Sigmoid colon (tissue), 7 donors: Measurements from ENCODE around the gene SHISA8. TPM values are rescaled to one million over a fixed set of nuclear protein-coding genes. Genes with fewer than 3 reads are reported as not detected.

Experiments used
- DNase-seq: peaks from one replicate; pipeline ENCODE4 v3.0.0-alpha.2; 2019
- H3K27ac ChIP-seq, 4 donors: fragments of 200-600 bp; sonication (generic); one replicate each; pipeline ENCODE4 v1.5.1; 2016 to 2019; ENCODE audit warnings: mild to moderate bottlenecking in 1 of 4
- H3K27me3 ChIP-seq, 3 donors: fragments of 200-600 bp; sonication (generic); one replicate each; pipeline ENCODE4 v1.5.1; 2019; ENCODE audit warnings: mild to moderate bottlenecking in 1 of 3
- H3K36me3 ChIP-seq, 4 donors: fragments of 200-600 bp; sonication (generic); one replicate each; pipeline ENCODE4 v1.5.1; 2016 to 2019
- H3K4me1 ChIP-seq, 4 donors: fragments of 200-600 bp; sonication (generic); one replicate each; pipeline ENCODE4 v1.5.1; 2017 to 2019
- H3K4me3 ChIP-seq, 4 donors: fragments of 200-600 bp; sonication (generic); one replicate each; pipeline ENCODE4 v1.5.1; 2017 to 2019; ENCODE audit warnings: mild to moderate bottlenecking in 2 of 4, moderate library complexity in 1 of 4
- H3K9me3 ChIP-seq, 4 donors: fragments of 200-600 bp in 3 of 4; sonication (generic) in 3 of 4; one replicate each; pipeline versions ENCODE4 v1.5.1 to v1.6.1; 2013 to 2019
- EP300 ChIP-seq, 4 donors: sonication (generic); formaldehyde crosslinking; IDR thresholded peaks; one replicate each; pipeline ENCODE4 v1.6.1; 2017; ENCODE audit warnings: antibody characterized with exemption in 4 of 4
- POLR2A ChIP-seq, 2 donors: fragments of 450-650 bp; IDR thresholded peaks; one replicate each; pipeline ENCODE4 v1.6.1; 2016; ENCODE audit warnings: antibody characterized with exemption in 2 of 2, mild to moderate bottlenecking in 2 of 2, moderate library complexity in 2 of 2
- POLR2AphosphoS5 ChIP-seq, 4 donors: sonication (generic); formaldehyde crosslinking; IDR thresholded peaks; one replicate each; pipeline ENCODE4 v1.6.1; 2017; ENCODE audit warnings: antibody characterized with exemption in 4 of 4
- WGBS, 2 donors: extraction: QIAGEN DNeasy Blood & Tissue Kit; methylation state at CpG; one replicate each; pipeline ENCODE4 v1.1.7; 2013; 5-methylcytosine and 5-hydroxymethylcytosine counted together
- intact Hi-C: fragments of 100-400 bp; cut with DNase I; formaldehyde crosslinking; loops from one replicate; pipeline ENCODE4 v1.15.1; 2023
- polyA plus RNA-seq, 3 donors: library from polyadenylated mRNA; stranded (reverse); fragments of 200-250 nt; gene quantifications; one replicate each; pipeline ENCODE4 v1.2.3, GENCODE V29; 2013
- total RNA-seq, 4 donors: library from RNA; depleted of rRNA; stranded (reverse); fragments of >200 nt; gene quantifications; one replicate each; pipeline ENCODE4 v1.1.0, GENCODE V29; 2016
- TF ChIP-seq, protein P1 (sequence below), 4 experiments: fragments of 450-650 bp in 3 of 4; fragments of 200-600 bp in 1 of 4; IDR thresholded peaks; one replicate each; pipeline ENCODE4 v1.5.1; 2016 to 2019; ENCODE audit warnings: antibody characterized with exemption in 4 of 4, mild to moderate bottlenecking in 3 of 4, moderate library complexity in 2 of 4
- donor health status: healthy with polysubstance abuse.
- donor health status: Bipolar disorder and iron deficiency.
- donor health status: healthy.

Gene SHISA8
- total and polyA plus RNA-seq, 7 donors = 0.12 TPM; not detected in 6

DNA sequence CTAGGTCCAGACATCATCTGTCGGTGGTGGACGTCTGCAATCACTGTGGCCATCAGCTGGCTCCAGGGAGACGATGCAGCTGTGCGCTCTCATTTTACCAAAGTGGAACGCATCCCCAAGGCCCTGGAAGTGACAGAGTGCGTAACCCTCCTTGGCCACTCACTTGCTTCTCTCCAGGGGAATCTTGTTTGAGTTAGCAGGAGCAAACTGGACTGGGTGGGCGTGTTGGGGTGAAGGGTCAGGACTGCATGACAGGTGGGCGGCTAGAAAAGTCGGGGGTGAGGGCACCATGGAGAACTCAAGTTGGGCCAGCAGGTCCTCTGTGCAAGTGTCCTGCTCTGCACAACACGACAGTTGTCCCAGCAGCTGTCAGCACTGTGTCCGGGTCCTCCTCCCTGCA lies 16.2 kb downstream of the SHISA8 start:
- 91% methylated on average over 11 of the region's 11 CpGs for WGBS, 2 donors
- intact Hi-C loops = no loop called here
- DNase-seq = no peak
- Histone ChIP-seq H3K9me3 (no peaks in the 10 kb centered on the region), H3K27me3 (no peaks in the 10 kb centered on the region), H3K4me3 (no peak overlapping the region), H3K27ac (no peak overlapping the region), H3K36me3 (peaks cover 10 to 98% (median 52%) of the 10 kb centered on the region in 4 donors), H3K4me1 (no peaks in the 10 kb centered on the region)
- TF ChIP-seq POLR2A (IDR thresholded peaks at IDR 0.05) = no peak
- TF ChIP-seq, protein P1, sequence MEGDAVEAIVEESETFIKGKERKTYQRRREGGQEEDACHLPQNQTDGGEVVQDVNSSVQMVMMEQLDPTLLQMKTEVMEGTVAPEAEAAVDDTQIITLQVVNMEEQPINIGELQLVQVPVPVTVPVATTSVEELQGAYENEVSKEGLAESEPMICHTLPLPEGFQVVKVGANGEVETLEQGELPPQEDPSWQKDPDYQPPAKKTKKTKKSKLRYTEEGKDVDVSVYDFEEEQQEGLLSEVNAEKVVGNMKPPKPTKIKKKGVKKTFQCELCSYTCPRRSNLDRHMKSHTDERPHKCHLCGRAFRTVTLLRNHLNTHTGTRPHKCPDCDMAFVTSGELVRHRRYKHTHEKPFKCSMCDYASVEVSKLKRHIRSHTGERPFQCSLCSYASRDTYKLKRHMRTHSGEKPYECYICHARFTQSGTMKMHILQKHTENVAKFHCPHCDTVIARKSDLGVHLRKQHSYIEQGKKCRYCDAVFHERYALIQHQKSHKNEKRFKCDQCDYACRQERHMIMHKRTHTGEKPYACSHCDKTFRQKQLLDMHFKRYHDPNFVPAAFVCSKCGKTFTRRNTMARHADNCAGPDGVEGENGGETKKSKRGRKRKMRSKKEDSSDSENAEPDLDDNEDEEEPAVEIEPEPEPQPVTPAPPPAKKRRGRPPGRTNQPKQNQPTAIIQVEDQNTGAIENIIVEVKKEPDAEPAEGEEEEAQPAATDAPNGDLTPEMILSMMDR (IDR thresholded peaks at IDR 0.05) = no peak
- no peak for TF ChIP-seq EP300 (IDR thresholded peaks at IDR 0.05)
- no peak for TF ChIP-seq POLR2AphosphoS5 (IDR thresholded peaks at IDR 0.05)

DNA sequence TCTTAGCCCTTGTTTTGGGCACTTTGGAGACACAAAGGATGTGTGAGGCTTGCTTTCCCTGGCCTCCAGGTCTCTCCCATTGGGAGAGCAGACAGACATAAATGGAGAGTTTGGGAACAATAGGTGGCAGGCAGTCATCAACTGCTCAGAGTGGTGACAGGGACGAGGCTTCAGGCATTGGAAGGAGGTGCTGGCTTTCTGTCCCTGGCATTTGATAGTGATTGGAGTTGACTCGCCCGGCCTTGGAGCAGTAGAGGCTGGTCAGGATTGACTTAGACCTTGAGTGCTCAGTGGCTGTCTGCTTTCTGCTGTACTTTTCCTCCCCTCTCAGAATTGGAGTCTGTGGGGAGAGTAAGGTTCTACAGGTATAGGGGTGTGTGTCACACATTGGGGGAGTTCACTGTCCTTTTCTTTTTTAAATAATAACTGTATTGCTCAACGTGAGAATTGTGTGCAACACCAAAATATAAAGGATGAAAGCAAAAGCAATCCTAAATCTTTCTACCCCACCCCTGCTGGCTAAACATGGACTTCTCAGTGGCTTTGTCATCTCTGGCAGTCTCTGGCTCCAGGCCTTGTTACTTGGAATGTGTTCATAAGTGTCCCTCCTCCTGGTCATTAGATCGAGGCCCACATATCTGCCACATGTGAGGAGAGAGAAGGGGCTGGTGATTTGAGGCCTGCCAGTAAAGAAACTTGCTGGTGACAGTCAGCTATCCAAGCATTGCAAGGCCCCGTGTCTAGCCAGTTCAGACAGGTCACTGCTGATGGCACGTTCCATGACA lies 21.1 kb downstream of the SHISA8 start:
- Histone ChIP-seq H3K36me3 (peaks cover 14 to 93% (median 38%) of the 10 kb centered on the region in 4 donors), H3K9me3 (no peaks in the 10 kb centered on the region), H3K4me1 (no peaks in the 10 kb centered on the region), H3K27me3 (no peaks in the 10 kb centered on the region), H3K27ac (no peak overlapping the region), H3K4me3 (no peak overlapping the region)
- WGBS, 2 donors = 87 to 91% methylated on average over 7 of the region's 7 CpGs
- intact Hi-C loops = no loop called here
- DNase-seq = no peak
- TF ChIP-seq, protein P1 (IDR thresholded peaks at IDR 0.05) = no peak
- TF ChIP-seq EP300 (IDR thresholded peaks at IDR 0.05) (no peak), POLR2AphosphoS5 (IDR thresholded peaks at IDR 0.05) (no peak), POLR2A (IDR thresholded peaks at IDR 0.05) (no peak)

DNA sequence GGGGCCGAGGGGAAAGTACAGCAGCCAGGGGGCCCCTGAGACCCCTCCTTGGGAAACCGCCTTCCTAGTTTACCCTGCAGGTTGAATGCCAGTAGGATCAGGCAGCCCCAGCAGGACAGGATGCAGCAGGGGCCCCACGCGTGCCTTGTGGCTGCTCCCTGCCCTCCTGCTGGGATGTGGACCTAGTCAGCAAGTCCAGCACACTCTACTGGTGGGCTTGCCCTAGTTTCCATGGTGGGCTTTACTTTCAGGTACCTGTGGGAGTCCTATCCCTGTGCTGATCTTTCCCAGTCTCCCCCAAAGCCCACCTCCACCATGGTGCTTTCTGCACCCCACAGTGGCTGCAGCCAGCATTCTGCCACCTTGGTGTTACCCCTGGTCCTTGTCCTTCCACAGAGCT lies 22.2 kb downstream of the SHISA8 start:
- no peaks in the 10 kb centered on the region for H3K4me1 ChIP-seq
- H3K27ac ChIP-seq = no peak overlapping the region
- TF ChIP-seq, protein P1 (IDR thresholded peaks at IDR 0.05) = no peak
- TF ChIP-seq EP300 (IDR thresholded peaks at IDR 0.05) (no peak), POLR2AphosphoS5 (IDR thresholded peaks at IDR 0.05) (no peak), POLR2A (IDR thresholded peaks at IDR 0.05) (no peak)
- intact Hi-C loops = no loop called here
- no peak overlapping the region for H3K4me3 ChIP-seq
- peaks cover 14 to 93% (median 32%) of the 10 kb centered on the region in 4 donors for H3K36me3 ChIP-seq
- H3K9me3 ChIP-seq = no peaks in the 10 kb centered on the region
- WGBS, 2 donors = 94 to 95% methylated on average over 4 of the region's 4 CpGs
- H3K27me3 ChIP-seq = no peaks in the 10 kb centered on the region
- no peak for DNase-seq

GRCh38 chr22:41891407-41891806 lies 23.5 kb downstream of the SHISA8 start:
- Histone ChIP-seq H3K27me3 (no peaks in the 10 kb centered on the region), H3K4me3 (no peak overlapping the region), H3K27ac (no peak overlapping the region), H3K4me1 (no peaks in the 10 kb centered on the region), H3K36me3 (peaks cover 14 to 93% (median 33%) of the 10 kb centered on the region in 4 donors), H3K9me3 (no peaks in the 10 kb centered on the region)
- 94 to 97% methylated on average over 9 of the region's 9 CpGs for WGBS, 2 donors
- TF ChIP-seq POLR2A (IDR thresholded peaks at IDR 0.05) (no peak), EP300 (IDR thresholded peaks at IDR 0.05) (no peak), POLR2AphosphoS5 (IDR thresholded peaks at IDR 0.05) (no peak)
- TF ChIP-seq, protein P1 (IDR thresholded peaks at IDR 0.05) = no peak
- intact Hi-C loops = no loop called here
- no peak for DNase-seq
